ENCODE data around the gene EFCAB9.
"Not testable (repeated sequence)": the region's sequence is repeated elsewhere in the genome, so short reads cannot be mapped to it uniquely, and the experiment has no call there.

EFCAB9 gene

GRCh38 chr5:172153695-172154094, 40.3 kb upstream of the EFCAB9 start:
- ATAC-seq (replicated peaks; ENCODE audit: extremely low read depth, poor library complexity, severe bottlenecking) (no peak), DNase-seq (ENCODE audit: low spot score in 2 of 2) (no peak)
- Mint-ChIP-seq H3K4me1 (peaks cover 69% of the 10 kb centered on the region), H3K36me3 (ENCODE audit: insufficient read depth) (peaks cover 89% of the 10 kb centered on the region), H3K9me3 (no peaks in the 10 kb centered on the region), H3K27ac (ENCODE audit: low read depth) (peak overlapping the region; percentile 93), H3K27me3 (no peaks in the 10 kb centered on the region), H3K4me3 (no peak overlapping the region)

DNA sequence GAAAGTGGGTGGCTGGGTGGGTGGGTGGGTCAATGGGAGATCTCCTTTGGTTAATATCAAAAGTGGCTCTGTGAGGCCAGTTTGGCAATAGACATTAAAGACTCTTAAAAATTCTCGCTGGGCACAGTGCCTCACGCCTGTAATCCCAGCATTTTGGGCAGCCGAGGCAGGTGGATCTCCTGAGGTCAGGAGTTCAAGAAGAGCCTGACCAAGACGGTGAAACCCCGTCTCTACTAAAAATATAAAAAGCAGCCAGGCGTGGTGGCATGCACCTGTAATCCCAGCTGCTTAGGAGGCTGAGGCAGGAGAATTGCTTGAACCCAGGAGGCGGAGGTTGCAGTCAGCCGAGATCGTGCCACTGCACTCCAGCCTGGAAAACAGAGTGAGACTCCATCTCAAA, 38.9 kb upstream of the EFCAB9 start:
- H3K4me1 Mint-ChIP-seq, result peaks cover 77% of the 10 kb centered on the region
- not testable (repeated sequence) for H3K9me3 Mint-ChIP-seq; DNase-seq (ENCODE audit: low spot score in 2 of 2); ATAC-seq (replicated peaks; ENCODE audit: extremely low read depth, poor library complexity, severe bottlenecking); H3K4me3 Mint-ChIP-seq; H3K27me3 Mint-ChIP-seq
- peak overlapping the region; percentile 46 for H3K27ac Mint-ChIP-seq (ENCODE audit: low read depth)
- H3K36me3 Mint-ChIP-seq (ENCODE audit: insufficient read depth), result peaks cover 87% of the 10 kb centered on the region

DNA sequence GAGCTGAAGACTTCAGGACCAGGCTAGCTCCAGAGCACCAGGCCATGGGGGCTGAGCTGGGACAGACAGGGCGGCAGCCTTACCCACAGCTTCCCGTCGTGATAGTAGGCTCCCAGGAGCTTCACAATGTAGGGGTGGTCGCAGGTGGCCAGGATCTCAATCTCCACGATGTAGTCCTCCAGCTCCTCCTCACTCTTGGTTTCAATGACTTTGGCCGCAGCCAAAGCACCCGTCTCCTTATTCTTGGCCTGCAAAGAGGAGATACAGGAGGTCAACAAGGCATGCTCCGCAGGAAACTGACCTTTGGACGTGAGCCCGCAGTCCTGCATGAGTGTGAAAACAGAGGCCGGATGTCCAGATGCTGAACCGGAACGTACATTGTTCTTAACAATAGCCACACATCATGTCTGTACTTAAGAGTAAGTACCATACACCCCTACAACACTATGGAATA, 37.4 kb upstream of the EFCAB9 start:
- H3K27me3 Mint-ChIP-seq, result no peaks in the 10 kb centered on the region
- DNase-seq (ENCODE audit: low spot score in 2 of 2) (no peak), ATAC-seq (replicated peaks; ENCODE audit: extremely low read depth, poor library complexity, severe bottlenecking) (no peak)
- H3K9me3 Mint-ChIP-seq, result no peaks in the 10 kb centered on the region
- H3K27ac Mint-ChIP-seq (ENCODE audit: low read depth), result peak overlapping the region; percentile 86
- H3K36me3 Mint-ChIP-seq (ENCODE audit: insufficient read depth), result peaks cover 78% of the 10 kb centered on the region
- H3K4me3 Mint-ChIP-seq, result peak overlapping the region; percentile 33
- peaks cover 77% of the 10 kb centered on the region for H3K4me1 Mint-ChIP-seq

- H3K4me3 Mint-ChIP-seq, result peak overlapping the region; percentile 35
- H3K27me3 Mint-ChIP-seq, result no peaks in the 10 kb centered on the region
Measured at GRCh38 chr5:172159016-172159415, 35.0 kb upstream of the EFCAB9 start.

GRCh38 chr5:172160506-172160905, 33.5 kb upstream of the EFCAB9 start:
- Mint-ChIP-seq H3K9me3 (no peaks in the 10 kb centered on the region), H3K27me3 (no peaks in the 10 kb centered on the region), H3K27ac (ENCODE audit: low read depth) (peak overlapping the region; percentile 41), H3K36me3 (ENCODE audit: insufficient read depth) (peaks cover 42% of the 10 kb centered on the region), H3K4me1 (peaks cover 79% of the 10 kb centered on the region), H3K4me3 (peak overlapping the region; percentile 45)
- DNase-seq (ENCODE audit: low spot score in 2 of 2) (no peak), ATAC-seq (replicated peaks; ENCODE audit: extremely low read depth, poor library complexity, severe bottlenecking) (no peak)

More at GRCh38 chr5:172159016-172159415, 35.0 kb upstream of the EFCAB9 start:
- ATAC-seq (replicated peaks; ENCODE audit: extremely low read depth, poor library complexity, severe bottlenecking) (no peak), DNase-seq (ENCODE audit: low spot score in 2 of 2) (no peak)
- Mint-ChIP-seq H3K4me1 (peaks cover 78% of the 10 kb centered on the region), H3K27ac (ENCODE audit: low read depth) (peak overlapping the region; percentile 75), H3K36me3 (ENCODE audit: insufficient read depth) (peaks cover 57% of the 10 kb centered on the region), H3K9me3 (no peaks in the 10 kb centered on the region)

DNA sequence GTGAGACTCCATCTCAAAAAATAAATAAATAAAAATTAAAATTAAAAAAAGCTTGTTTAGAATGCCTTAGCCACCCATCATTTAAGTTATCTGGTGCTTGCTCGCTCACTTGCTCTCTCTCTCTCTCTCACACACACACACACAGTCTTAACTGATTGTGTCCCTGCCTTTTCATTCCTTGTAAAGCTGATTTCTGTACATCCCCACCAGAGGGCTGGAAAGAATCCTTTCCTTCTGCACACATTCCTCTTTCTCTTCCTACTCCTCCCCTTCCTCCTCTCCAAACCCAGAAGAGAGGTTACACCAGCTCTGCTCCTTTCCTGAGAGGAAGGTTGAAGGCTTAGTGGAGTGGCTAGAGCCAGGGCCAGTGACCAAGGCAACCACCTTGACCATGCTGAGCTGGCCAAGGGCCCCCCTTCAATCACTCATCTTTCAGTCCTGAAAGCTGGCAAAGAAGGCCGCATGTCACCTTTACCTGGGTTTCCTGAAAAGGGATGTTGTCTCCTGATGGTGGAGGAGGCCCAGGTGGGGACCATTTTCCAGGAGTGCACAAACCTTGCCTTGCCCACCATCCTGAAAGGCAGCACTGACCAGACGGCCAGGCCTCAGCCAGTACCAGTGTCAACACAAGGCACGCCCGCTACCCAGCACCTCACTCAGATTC, 31.5 kb upstream of the EFCAB9 start:
- H3K4me3 Mint-ChIP-seq, result peak overlapping the region; percentile 12
- H3K27me3 Mint-ChIP-seq, result no peaks in the 10 kb centered on the region
- peak overlapping the region; percentile 75 for H3K27ac Mint-ChIP-seq (ENCODE audit: low read depth)
- DNase-seq (ENCODE audit: low spot score in 2 of 2), result no peak
- peaks cover 80% of the 10 kb centered on the region for H3K4me1 Mint-ChIP-seq
- H3K36me3 Mint-ChIP-seq (ENCODE audit: insufficient read depth), result peaks cover 34% of the 10 kb centered on the region
- H3K9me3 Mint-ChIP-seq, result no peaks in the 10 kb centered on the region
- no peak for ATAC-seq (replicated peaks; ENCODE audit: extremely low read depth, poor library complexity, severe bottlenecking)

- Mint-ChIP-seq H3K4me3 (peak overlapping the region; percentile 12), H3K4me1 (peaks cover 81% of the 10 kb centered on the region)
- no peak for DNase-seq (ENCODE audit: low spot score in 2 of 2)
Measured at GRCh38 chr5:172162987-172163343, 31.0 kb upstream of the EFCAB9 start.

DNA sequence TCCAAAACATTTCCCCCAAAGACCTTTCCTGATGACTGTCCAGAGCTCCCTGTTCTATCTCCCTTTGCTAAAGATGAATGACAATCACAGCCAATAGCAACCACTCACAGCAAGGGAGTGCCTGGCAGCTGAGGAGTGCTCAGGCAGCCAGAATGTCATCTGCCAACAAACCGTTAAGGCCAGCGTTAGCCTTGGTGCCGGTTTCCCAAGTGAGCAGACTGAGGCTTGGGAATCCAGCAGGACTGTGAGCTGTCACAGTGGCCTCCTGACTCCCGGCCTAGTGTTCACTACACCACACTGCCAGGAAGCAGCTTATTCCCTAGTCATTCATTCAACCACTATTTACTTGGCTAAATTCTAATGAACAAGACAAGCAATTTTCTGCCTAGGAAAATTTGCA, 30.6 kb upstream of the EFCAB9 start:
- H3K4me1 Mint-ChIP-seq, result peaks cover 81% of the 10 kb centered on the region
- no peaks in the 10 kb centered on the region for H3K27me3 Mint-ChIP-seq
- H3K27ac Mint-ChIP-seq (ENCODE audit: low read depth), result peak overlapping the region; percentile 75
- DNase-seq (ENCODE audit: low spot score in 2 of 2) (no peak), ATAC-seq (replicated peaks; ENCODE audit: extremely low read depth, poor library complexity, severe bottlenecking) (no peak)
- peaks cover 34% of the 10 kb centered on the region for H3K36me3 Mint-ChIP-seq (ENCODE audit: insufficient read depth)
- no peaks in the 10 kb centered on the region for H3K9me3 Mint-ChIP-seq
- H3K4me3 Mint-ChIP-seq, result no peak overlapping the region

More at GRCh38 chr5:172162987-172163343, 31.0 kb upstream of the EFCAB9 start:
- Mint-ChIP-seq H3K9me3 (no peaks in the 10 kb centered on the region), H3K27me3 (no peaks in the 10 kb centered on the region), H3K27ac (ENCODE audit: low read depth) (peak overlapping the region; percentile 75), H3K36me3 (ENCODE audit: insufficient read depth) (peaks cover 36% of the 10 kb centered on the region)
- no peak for ATAC-seq (replicated peaks; ENCODE audit: extremely low read depth, poor library complexity, severe bottlenecking)

DNA sequence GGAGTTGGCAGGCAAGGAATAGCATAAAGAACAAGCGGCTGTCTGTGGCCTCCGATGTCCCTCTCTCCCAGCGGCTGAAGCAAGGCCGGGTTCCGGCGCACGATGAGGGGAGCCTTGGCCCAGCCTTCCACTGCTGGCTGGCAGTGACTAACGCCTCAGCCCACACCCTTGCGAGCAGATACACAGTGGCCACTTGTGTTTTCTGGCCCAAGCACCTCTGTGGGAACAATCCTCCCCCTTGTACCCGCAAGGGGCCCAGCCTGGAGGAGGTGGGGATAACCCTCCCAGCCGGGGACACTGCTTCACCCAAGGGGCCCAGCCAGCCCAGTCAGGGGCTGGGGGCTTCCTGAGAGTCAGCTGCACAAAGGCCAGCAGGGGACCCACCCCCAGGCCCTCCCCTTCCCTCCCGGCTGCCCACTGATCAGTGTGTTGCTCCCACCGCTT, 29.2 kb upstream of the EFCAB9 start:
- DNase-seq (ENCODE audit: low spot score in 2 of 2) (no peak), ATAC-seq (replicated peaks; ENCODE audit: extremely low read depth, poor library complexity, severe bottlenecking) (no peak)
- no peak overlapping the region for H3K4me3 Mint-ChIP-seq
- no peaks in the 10 kb centered on the region for H3K9me3 Mint-ChIP-seq
- H3K4me1 Mint-ChIP-seq, result peaks cover 83% of the 10 kb centered on the region
- peaks cover 35% of the 10 kb centered on the region for H3K36me3 Mint-ChIP-seq (ENCODE audit: insufficient read depth)
- peak overlapping the region; percentile 19 for H3K27ac Mint-ChIP-seq (ENCODE audit: low read depth)
- H3K27me3 Mint-ChIP-seq, result no peaks in the 10 kb centered on the region

- H3K27me3 Mint-ChIP-seq, result no peaks in the 10 kb centered on the region
Measured at GRCh38 chr5:172165465-172165864, 28.5 kb upstream of the EFCAB9 start.

GRCh38 chr5:172166030-172166826, 27.7 kb upstream of the EFCAB9 start:
- Mint-ChIP-seq H3K27ac (ENCODE audit: low read depth) (peak overlapping the region; percentile 87), H3K36me3 (ENCODE audit: insufficient read depth) (peaks cover 35% of the 10 kb centered on the region), H3K4me3 (no peak overlapping the region), H3K9me3 (no peaks in the 10 kb centered on the region), H3K4me1 (peaks cover 84% of the 10 kb centered on the region), H3K27me3 (no peaks in the 10 kb centered on the region)
- no peak for DNase-seq (ENCODE audit: low spot score in 2 of 2)
- no peak for ATAC-seq (replicated peaks; ENCODE audit: extremely low read depth, poor library complexity, severe bottlenecking)

More at GRCh38 chr5:172165465-172165864, 28.5 kb upstream of the EFCAB9 start:
- ATAC-seq (replicated peaks; ENCODE audit: extremely low read depth, poor library complexity, severe bottlenecking) (no peak), DNase-seq (ENCODE audit: low spot score in 2 of 2) (no peak)
- Mint-ChIP-seq H3K36me3 (ENCODE audit: insufficient read depth) (peaks cover 38% of the 10 kb centered on the region), H3K4me3 (no peak overlapping the region), H3K27ac (ENCODE audit: low read depth) (peak overlapping the region; percentile 19), H3K9me3 (no peaks in the 10 kb centered on the region), H3K4me1 (peaks cover 86% of the 10 kb centered on the region)

- Mint-ChIP-seq H3K27ac (ENCODE audit: low read depth) (peak overlapping the region; percentile 87), H3K9me3 (no peaks in the 10 kb centered on the region), H3K36me3 (ENCODE audit: insufficient read depth) (peaks cover 33% of the 10 kb centered on the region), H3K27me3 (no peaks in the 10 kb centered on the region), H3K4me3 (peak overlapping the region; percentile 48), H3K4me1 (peaks cover 81% of the 10 kb centered on the region)
- no peak for DNase-seq (ENCODE audit: low spot score in 2 of 2)
- ATAC-seq (replicated peaks; ENCODE audit: extremely low read depth, poor library complexity, severe bottlenecking), result no peak
Measured at GRCh38 chr5:172167895-172168294, 26.1 kb upstream of the EFCAB9 start.

DNA sequence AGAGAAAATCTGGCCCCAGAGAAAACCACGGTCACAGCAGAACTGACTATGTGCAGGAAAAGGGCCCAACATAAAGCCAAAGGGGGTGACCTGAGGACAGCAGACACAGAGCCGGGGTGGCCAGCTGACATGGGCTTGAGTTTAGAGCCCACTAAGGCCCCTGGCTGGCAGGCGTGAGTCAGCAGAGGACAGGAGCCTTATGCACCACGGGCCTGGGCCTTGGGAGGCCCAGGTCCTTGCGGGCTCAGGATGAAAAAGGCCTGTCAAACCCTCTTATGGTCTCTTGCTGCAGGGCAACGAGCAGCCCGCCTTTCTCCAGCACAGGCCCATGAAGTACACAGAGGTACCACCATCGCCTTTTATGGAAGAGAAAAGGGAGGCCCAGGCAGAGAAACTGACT, 25.7 kb upstream of the EFCAB9 start:
- Mint-ChIP-seq H3K27me3 (no peaks in the 10 kb centered on the region), H3K36me3 (ENCODE audit: insufficient read depth) (peaks cover 36% of the 10 kb centered on the region)

More for the DNA sequence above, 25.7 kb upstream of the EFCAB9 start:
- Mint-ChIP-seq H3K4me3 (peak overlapping the region; percentile 48), H3K9me3 (no peaks in the 10 kb centered on the region), H3K27ac (ENCODE audit: low read depth) (peak overlapping the region; percentile 87), H3K4me1 (peaks cover 81% of the 10 kb centered on the region)
- ATAC-seq (replicated peaks; ENCODE audit: extremely low read depth, poor library complexity, severe bottlenecking) (no peak), DNase-seq (ENCODE audit: low spot score in 2 of 2) (no peak)
